ENCODE results near the gene FHIT. TPM values are rescaled to one million over a fixed set of nuclear protein-coding genes. Genes with fewer than 3 reads are reported as not detected.
A peak's percentile ranks its signal among the peaks of the same experiment; 100 is the strongest.

FHIT gene
- total RNA-seq, 2 experiments from 2014 or later = 6.5 to 9.0 TPM

- DNase-seq = no peak
- Mint-ChIP-seq H3K9me3 (ENCODE audit: low read depth) (no peaks in the 10 kb centered on the region), H3K27me3 (no peaks in the 10 kb centered on the region), H3K27ac (no peak overlapping the region), H3K4me1 (peaks cover 23% of the 10 kb centered on the region), H3K4me3 (no peak overlapping the region), H3K36me3 (no peaks in the 10 kb centered on the region)
- ATAC-seq = no peak
- CTCF ChIA-PET = no interaction called here
Measured at GRCh38 chr3:61252836-61253235, 1.6 kb upstream of the FHIT start.

- Mint-ChIP-seq H3K4me1 (peaks cover 23% of the 10 kb centered on the region), H3K27ac (peak overlapping the region; percentile 76), H3K27me3 (no peaks in the 10 kb centered on the region), H3K9me3 (ENCODE audit: low read depth) (no peaks in the 10 kb centered on the region), H3K4me3 (peak overlapping the region; percentile 90), H3K36me3 (no peaks in the 10 kb centered on the region)
- DNase-seq (peak; percentile 48), ATAC-seq (peak; percentile 13)
- CTCF ChIA-PET = no interaction called here
Measured at GRCh38 chr3:61250784-61251173, 473 bp downstream of the FHIT start.

- Mint-ChIP-seq H3K4me3 (no peak overlapping the region), H3K4me1 (peaks cover 23% of the 10 kb centered on the region)
- CTCF ChIA-PET = no interaction called here
Measured at GRCh38 chr3:61248496-61248895, 2.8 kb downstream of the FHIT start.

GRCh38 chr3:61247191-61247590, 4.1 kb downstream of the FHIT start:
- H3K4me1 Mint-ChIP-seq = peaks cover 19% of the 10 kb centered on the region
- H3K4me3 Mint-ChIP-seq = no peak overlapping the region
- no peak overlapping the region for H3K27ac Mint-ChIP-seq
- CTCF ChIA-PET = no interaction called here
- ATAC-seq (no peak), DNase-seq (no peak)
- no peaks in the 10 kb centered on the region for H3K27me3 Mint-ChIP-seq
- H3K36me3 Mint-ChIP-seq = no peaks in the 10 kb centered on the region
- no peaks in the 10 kb centered on the region for H3K9me3 Mint-ChIP-seq (ENCODE audit: low read depth)

More at GRCh38 chr3:61248496-61248895, 2.8 kb downstream of the FHIT start:
- Mint-ChIP-seq H3K27ac (no peak overlapping the region), H3K9me3 (ENCODE audit: low read depth) (no peaks in the 10 kb centered on the region), H3K36me3 (no peaks in the 10 kb centered on the region), H3K27me3 (no peaks in the 10 kb centered on the region)
- ATAC-seq (no peak), DNase-seq (no peak)

GRCh38 chr3:61239871-61240270, 11.4 kb downstream of the FHIT start:
- no peak overlapping the region for H3K27ac Mint-ChIP-seq
- peaks cover 4% of the 10 kb centered on the region for H3K4me1 Mint-ChIP-seq
- DNase-seq (no peak), ATAC-seq (no peak)
- H3K4me3 Mint-ChIP-seq = no peak overlapping the region
- H3K36me3 Mint-ChIP-seq = no peaks in the 10 kb centered on the region
- CTCF ChIA-PET = no interaction called here
- no peaks in the 10 kb centered on the region for H3K27me3 Mint-ChIP-seq
- no peaks in the 10 kb centered on the region for H3K9me3 Mint-ChIP-seq (ENCODE audit: low read depth)

- no peaks in the 10 kb centered on the region for H3K9me3 Mint-ChIP-seq (ENCODE audit: low read depth)
- no peaks in the 10 kb centered on the region for H3K36me3 Mint-ChIP-seq
- CTCF ChIA-PET = no interaction called here
- H3K4me1 Mint-ChIP-seq = peaks cover 4% of the 10 kb centered on the region
- no peak for ATAC-seq
- H3K27ac Mint-ChIP-seq = no peak overlapping the region
- DNase-seq = no peak
- H3K27me3 Mint-ChIP-seq = no peaks in the 10 kb centered on the region
- H3K4me3 Mint-ChIP-seq = no peak overlapping the region
Measured at GRCh38 chr3:61237858-61238257, 13.4 kb downstream of the FHIT start.

GRCh38 chr3:61236556-61236955, 14.7 kb downstream of the FHIT start:
- ATAC-seq (no peak), DNase-seq (no peak)
- H3K27ac Mint-ChIP-seq = no peak overlapping the region
- H3K9me3 Mint-ChIP-seq (ENCODE audit: low read depth) = no peaks in the 10 kb centered on the region
- peaks cover 4% of the 10 kb centered on the region for H3K4me1 Mint-ChIP-seq
- CTCF ChIA-PET = no interaction called here
- H3K4me3 Mint-ChIP-seq = no peak overlapping the region
- H3K27me3 Mint-ChIP-seq = no peaks in the 10 kb centered on the region
- H3K36me3 Mint-ChIP-seq = no peaks in the 10 kb centered on the region

GRCh38 chr3:61233746-61234145, 17.5 kb downstream of the FHIT start:
- Mint-ChIP-seq H3K27me3 (no peaks in the 10 kb centered on the region), H3K36me3 (no peaks in the 10 kb centered on the region), H3K4me1 (peaks cover 4% of the 10 kb centered on the region), H3K27ac (no peak overlapping the region), H3K9me3 (ENCODE audit: low read depth) (no peaks in the 10 kb centered on the region), H3K4me3 (no peak overlapping the region)
- CTCF ChIA-PET = no interaction called here
- no peak for ATAC-seq
- DNase-seq = no peak

GRCh38 chr3:61231693-61232092, 19.6 kb downstream of the FHIT start:
- CTCF ChIA-PET = no interaction called here
- Mint-ChIP-seq H3K36me3 (no peaks in the 10 kb centered on the region), H3K4me1 (peaks cover 4% of the 10 kb centered on the region), H3K9me3 (ENCODE audit: low read depth) (no peaks in the 10 kb centered on the region), H3K27me3 (no peaks in the 10 kb centered on the region), H3K27ac (no peak overlapping the region), H3K4me3 (no peak overlapping the region)
- ATAC-seq (no peak), DNase-seq (no peak)

- ATAC-seq = no peak
- Mint-ChIP-seq H3K36me3 (no peaks in the 10 kb centered on the region), H3K4me3 (no peak overlapping the region), H3K4me1 (no peaks in the 10 kb centered on the region), H3K27me3 (no peaks in the 10 kb centered on the region), H3K9me3 (ENCODE audit: low read depth) (no peaks in the 10 kb centered on the region), H3K27ac (no peak overlapping the region)
- DNase-seq = no peak
- CTCF ChIA-PET = no interaction called here
Measured at GRCh38 chr3:61227799-61228198, 23.5 kb downstream of the FHIT start.

GRCh38 chr3:61226166-61226686, 25.0 kb downstream of the FHIT start:
- CTCF ChIA-PET = no interaction called here
- Mint-ChIP-seq H3K27me3 (no peaks in the 10 kb centered on the region), H3K36me3 (no peaks in the 10 kb centered on the region), H3K27ac (no peak overlapping the region), H3K4me1 (no peaks in the 10 kb centered on the region), H3K4me3 (no peak overlapping the region), H3K9me3 (ENCODE audit: low read depth) (no peaks in the 10 kb centered on the region)
- no peak for DNase-seq
- no peak for ATAC-seq

- Mint-ChIP-seq H3K27ac (no peak overlapping the region), H3K9me3 (ENCODE audit: low read depth) (no peaks in the 10 kb centered on the region), H3K27me3 (no peaks in the 10 kb centered on the region), H3K4me1 (no peaks in the 10 kb centered on the region), H3K4me3 (no peak overlapping the region), H3K36me3 (no peaks in the 10 kb centered on the region)
- CTCF ChIA-PET = no interaction called here
- ATAC-seq (no peak), DNase-seq (no peak)
Measured at GRCh38 chr3:61224823-61225222, 26.4 kb downstream of the FHIT start.

GRCh38 chr3:61223451-61223850, 27.8 kb downstream of the FHIT start:
- no peaks in the 10 kb centered on the region for H3K9me3 Mint-ChIP-seq (ENCODE audit: low read depth)
- no peaks in the 10 kb centered on the region for H3K4me1 Mint-ChIP-seq
- no peaks in the 10 kb centered on the region for H3K27me3 Mint-ChIP-seq
- DNase-seq (no peak), ATAC-seq (no peak)
- CTCF ChIA-PET = no interaction called here
- H3K36me3 Mint-ChIP-seq = no peaks in the 10 kb centered on the region
- H3K27ac Mint-ChIP-seq = no peak overlapping the region
- H3K4me3 Mint-ChIP-seq = no peak overlapping the region

- H3K27me3 Mint-ChIP-seq = no peaks in the 10 kb centered on the region
- no peak for DNase-seq
- H3K4me3 Mint-ChIP-seq = no peak overlapping the region
- H3K9me3 Mint-ChIP-seq (ENCODE audit: low read depth) = no peaks in the 10 kb centered on the region
- CTCF ChIA-PET = no interaction called here
- H3K4me1 Mint-ChIP-seq = no peaks in the 10 kb centered on the region
- no peaks in the 10 kb centered on the region for H3K36me3 Mint-ChIP-seq
- H3K27ac Mint-ChIP-seq = no peak overlapping the region
- no peak for ATAC-seq
Measured at GRCh38 chr3:61222467-61222866, 28.8 kb downstream of the FHIT start.

GRCh38 chr3:61221759-61222362, 29.4 kb downstream of the FHIT start:
- Mint-ChIP-seq H3K4me3 (no peak overlapping the region), H3K27ac (no peak overlapping the region), H3K9me3 (ENCODE audit: low read depth) (no peaks in the 10 kb centered on the region), H3K4me1 (no peaks in the 10 kb centered on the region), H3K36me3 (no peaks in the 10 kb centered on the region), H3K27me3 (no peaks in the 10 kb centered on the region)
- CTCF ChIA-PET = no interaction called here
- DNase-seq = no peak
- ATAC-seq = no peak
